ENCODE results near the gene PPP4R1.
"Not testable (repeated sequence)": the region's sequence is repeated elsewhere in the genome, so short reads cannot be mapped to it uniquely, and the experiment has no call there.

The PPP4R1 gene

DNA sequence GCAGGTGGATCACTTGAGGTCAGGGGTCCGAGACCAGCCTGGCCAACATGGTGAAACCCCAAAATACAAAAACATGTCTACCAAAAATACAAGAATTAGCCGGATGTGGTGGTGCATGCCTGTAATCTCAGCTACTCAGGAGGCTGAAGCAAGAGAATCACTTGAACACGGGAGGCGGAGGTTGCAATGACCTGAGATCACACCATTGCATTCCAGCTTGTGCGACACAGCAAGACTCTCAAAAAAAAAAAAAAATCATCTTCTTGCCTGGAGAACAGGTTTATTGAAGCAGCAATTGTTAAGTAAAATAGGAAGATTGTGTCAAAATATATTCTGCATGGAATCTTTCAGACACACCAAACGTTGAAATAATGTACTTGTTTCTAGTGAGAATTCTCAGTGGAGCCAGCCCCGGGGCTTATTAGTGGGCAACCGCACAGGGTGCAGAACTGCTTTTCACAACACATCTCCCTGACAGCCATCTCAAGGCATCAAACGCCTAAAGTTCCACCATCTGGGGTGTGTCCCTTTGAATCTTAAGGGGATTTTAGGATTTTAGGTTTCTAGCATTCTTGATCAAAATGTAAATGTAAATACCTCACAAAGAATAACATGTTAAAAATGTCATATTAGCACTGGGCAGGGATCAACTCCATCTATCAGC is 28.6 kb upstream of the PPP4R1 start:
- Mint-ChIP-seq H3K4me3 (no peak overlapping the region), H3K4me1 (ENCODE audit: low read depth in 2 of 2) (no peaks in the 10 kb centered on the region), H3K9me3 (no peaks in the 10 kb centered on the region), H3K36me3 (ENCODE audit: insufficient read depth) (no peaks in the 10 kb centered on the region), H3K27me3 (peaks cover 0 to 11% of the 10 kb centered on the region in 2 donors), H3K27ac (no peak overlapping the region)
- DNase-seq, result no peak
- ATAC-seq (replicated peaks), result no peak

DNA sequence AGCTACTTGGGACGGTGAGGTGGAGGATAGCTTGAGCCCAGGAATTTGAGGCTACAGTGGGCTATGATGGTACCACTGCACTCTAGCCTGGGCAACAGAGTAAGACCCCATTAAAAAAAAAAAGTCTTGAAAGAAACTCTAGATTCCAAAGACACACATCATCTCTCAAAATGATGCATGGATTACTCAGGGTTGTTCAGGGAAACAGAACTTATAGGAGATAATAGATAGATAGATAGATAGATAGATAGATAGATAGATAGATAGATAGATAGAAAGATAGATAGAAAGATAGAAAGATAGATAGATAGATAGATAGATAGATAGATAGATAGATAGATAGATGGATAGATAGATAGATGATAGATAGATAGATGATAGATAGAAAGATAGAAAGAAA is 26.7 kb upstream of the PPP4R1 start:
- not testable (repeated sequence) for H3K27me3 Mint-ChIP-seq; ATAC-seq (replicated peaks); H3K9me3 Mint-ChIP-seq; H3K4me3 Mint-ChIP-seq; H3K36me3 Mint-ChIP-seq (ENCODE audit: insufficient read depth); DNase-seq; H3K27ac Mint-ChIP-seq; H3K4me1 Mint-ChIP-seq (ENCODE audit: low read depth in 2 of 2)

DNA sequence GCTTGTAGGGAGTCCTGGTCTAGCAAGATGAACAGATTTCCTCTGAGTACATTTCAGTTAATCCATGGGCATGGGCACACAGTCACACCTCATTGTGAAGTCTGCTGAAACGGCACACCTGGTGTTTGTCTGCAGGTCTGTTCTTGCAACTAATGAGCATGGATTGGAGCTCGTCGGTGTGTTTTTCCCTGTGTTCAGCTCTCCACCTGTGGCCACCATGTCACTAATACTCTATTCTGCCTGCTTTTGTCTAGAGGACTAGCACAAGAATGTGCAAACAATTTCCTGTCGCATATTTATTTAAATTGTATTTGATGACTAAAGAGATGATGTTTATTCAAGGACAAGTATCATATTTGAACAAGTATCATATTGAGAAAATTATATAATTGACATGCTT is 24.5 kb upstream of the PPP4R1 start:
- no peak for ATAC-seq (replicated peaks)
- H3K4me1 Mint-ChIP-seq (ENCODE audit: low read depth in 2 of 2), result no peaks in the 10 kb centered on the region
- no peaks in the 10 kb centered on the region for H3K9me3 Mint-ChIP-seq
- DNase-seq, result no peak
- H3K27ac Mint-ChIP-seq, result no peak overlapping the region
- no peaks in the 10 kb centered on the region for H3K36me3 Mint-ChIP-seq (ENCODE audit: insufficient read depth)
- no peak overlapping the region for H3K4me3 Mint-ChIP-seq
- peaks cover 0 to 8% of the 10 kb centered on the region in 2 donors for H3K27me3 Mint-ChIP-seq

DNA sequence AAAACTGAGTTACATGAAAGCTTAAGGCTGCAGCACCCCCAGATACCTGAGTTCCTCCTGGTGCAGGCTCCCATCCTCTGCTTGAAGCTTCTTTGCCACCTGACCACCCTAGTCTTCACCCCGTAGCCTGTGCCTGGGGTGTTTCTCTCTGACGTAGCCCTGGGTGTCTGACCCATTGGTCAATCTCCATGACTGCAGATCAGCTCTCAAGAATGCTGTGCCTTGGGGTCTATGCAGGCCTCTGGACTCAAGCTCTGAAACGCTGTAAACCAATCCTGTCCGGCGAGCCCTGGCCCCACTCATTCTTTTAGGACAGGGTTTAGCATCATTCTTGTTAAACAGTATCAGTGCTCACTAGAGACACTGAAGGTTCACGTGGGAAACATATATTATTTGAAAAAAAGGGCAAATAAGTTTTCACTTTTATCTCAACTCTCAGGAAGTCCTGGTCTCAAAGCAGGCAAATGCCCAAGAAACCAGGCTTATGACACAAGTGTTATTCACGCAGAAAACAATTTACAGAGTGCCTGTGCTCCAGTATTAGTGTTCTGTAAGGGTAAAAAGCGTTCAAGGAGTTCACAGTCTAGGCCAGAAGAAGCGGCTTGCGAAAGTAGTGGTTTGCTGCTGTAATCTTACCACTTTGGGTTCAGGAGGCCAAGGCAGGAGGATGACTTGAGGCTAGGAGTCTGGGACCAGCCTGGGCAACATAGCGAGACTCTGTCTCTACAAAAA is 22.8 kb upstream of the PPP4R1 start:
- Mint-ChIP-seq H3K4me3 (no peak overlapping the region), H3K9me3 (no peaks in the 10 kb centered on the region), H3K4me1 (ENCODE audit: low read depth in 2 of 2) (no peaks in the 10 kb centered on the region), H3K36me3 (ENCODE audit: insufficient read depth) (no peaks in the 10 kb centered on the region), H3K27ac (no peak overlapping the region), H3K27me3 (peaks cover 0 to 8% of the 10 kb centered on the region in 2 donors)
- ATAC-seq (replicated peaks) (no peak), DNase-seq (no peak)

DNA sequence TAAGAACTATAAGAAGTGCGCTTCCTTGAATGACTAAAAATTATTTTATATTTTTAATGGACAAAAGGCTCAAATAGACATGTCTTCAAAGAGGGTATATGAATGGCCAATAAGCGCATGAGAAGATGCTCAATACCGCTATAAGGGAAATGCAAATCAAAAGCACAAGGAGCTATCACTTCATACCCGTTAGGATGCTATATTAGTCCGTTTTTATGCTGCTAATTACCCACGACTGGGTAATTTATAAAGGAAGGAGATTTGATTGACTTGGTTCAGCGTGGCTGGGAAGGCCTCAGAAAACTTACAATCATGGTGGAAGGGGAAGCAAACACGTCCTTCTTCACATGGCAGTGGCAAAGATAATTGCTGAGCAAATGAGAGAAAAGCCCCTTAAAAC is 20.5 kb upstream of the PPP4R1 start:
- H3K9me3 Mint-ChIP-seq, result no peaks in the 10 kb centered on the region
- H3K4me3 Mint-ChIP-seq, result no peak overlapping the region
- H3K27me3 Mint-ChIP-seq, result peaks cover 12 to 18% of the 10 kb centered on the region in 2 donors
- no peak for ATAC-seq (replicated peaks)
- H3K27ac Mint-ChIP-seq, result no peak overlapping the region
- no peaks in the 10 kb centered on the region for H3K36me3 Mint-ChIP-seq (ENCODE audit: insufficient read depth)
- DNase-seq, result no peak
- no peaks in the 10 kb centered on the region for H3K4me1 Mint-ChIP-seq (ENCODE audit: low read depth in 2 of 2)

DNA sequence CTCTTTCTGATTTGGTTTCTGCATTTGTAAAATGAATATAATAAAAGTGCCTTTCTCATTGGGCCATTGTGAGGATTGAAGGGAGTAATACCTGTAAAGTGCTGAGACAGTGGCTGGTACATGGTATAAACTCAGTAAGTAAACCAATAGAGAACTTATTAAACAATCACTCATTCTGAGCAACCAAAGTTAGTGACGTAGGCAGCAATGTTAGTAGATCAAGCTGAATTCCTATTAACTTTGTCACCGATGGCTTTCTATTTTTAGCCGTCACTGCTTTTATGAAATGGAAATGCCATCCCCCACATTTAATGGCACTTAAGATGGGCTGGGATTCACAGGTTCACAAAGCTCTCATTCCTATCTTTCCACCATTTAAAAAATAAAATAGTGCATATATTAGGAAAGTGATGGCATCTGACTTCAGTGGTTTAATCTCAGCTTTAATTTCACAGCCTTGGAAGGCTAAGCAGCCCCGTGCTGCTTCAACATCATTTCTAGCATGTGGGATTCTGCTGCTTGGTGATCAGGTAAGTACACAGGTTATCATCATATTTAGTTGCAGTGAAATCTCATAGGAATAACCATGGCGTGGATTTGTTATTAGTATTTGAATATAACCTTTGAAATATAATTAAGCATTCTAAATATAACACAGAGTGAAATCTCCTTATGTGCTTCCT is 17.6 kb upstream of the PPP4R1 start:
- H3K27me3 Mint-ChIP-seq, result peaks cover 15 to 18% of the 10 kb centered on the region in 2 donors
- H3K4me1 Mint-ChIP-seq (ENCODE audit: low read depth in 2 of 2), result no peaks in the 10 kb centered on the region
- ATAC-seq (replicated peaks) (no peak), DNase-seq (no peak)
- H3K4me3 Mint-ChIP-seq, result no peak overlapping the region
- H3K27ac Mint-ChIP-seq, result no peak overlapping the region
- H3K36me3 Mint-ChIP-seq (ENCODE audit: insufficient read depth), result no peaks in the 10 kb centered on the region
- no peaks in the 10 kb centered on the region for H3K9me3 Mint-ChIP-seq

DNA sequence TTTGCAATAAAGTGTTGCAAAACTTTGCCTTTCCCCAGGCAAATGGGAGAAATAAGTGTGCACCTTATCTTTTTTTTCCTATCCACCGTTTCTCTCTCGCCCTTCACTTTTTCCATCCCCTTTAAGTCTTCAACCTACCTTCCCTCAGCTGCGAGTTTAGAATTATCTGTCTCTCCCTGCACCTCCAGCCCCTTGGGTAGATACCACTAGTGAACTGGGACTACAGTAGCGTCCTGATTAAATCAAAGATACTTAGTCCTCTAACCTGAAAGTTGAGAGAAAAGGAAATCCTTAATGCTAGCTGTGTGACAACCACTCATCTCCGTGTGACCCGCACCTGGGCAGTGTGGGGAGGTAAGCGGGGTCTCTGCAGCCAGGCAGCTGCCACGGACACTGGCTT is 16.1 kb upstream of the PPP4R1 start:
- Mint-ChIP-seq H3K27me3 (peaks cover 15 to 28% of the 10 kb centered on the region in 2 donors), H3K36me3 (ENCODE audit: insufficient read depth) (no peaks in the 10 kb centered on the region), H3K9me3 (no peaks in the 10 kb centered on the region), H3K4me3 (no peak overlapping the region), H3K4me1 (ENCODE audit: low read depth in 2 of 2) (no peaks in the 10 kb centered on the region), H3K27ac (no peak overlapping the region)
- ATAC-seq (replicated peaks) (no peak), DNase-seq (no peak)

DNA sequence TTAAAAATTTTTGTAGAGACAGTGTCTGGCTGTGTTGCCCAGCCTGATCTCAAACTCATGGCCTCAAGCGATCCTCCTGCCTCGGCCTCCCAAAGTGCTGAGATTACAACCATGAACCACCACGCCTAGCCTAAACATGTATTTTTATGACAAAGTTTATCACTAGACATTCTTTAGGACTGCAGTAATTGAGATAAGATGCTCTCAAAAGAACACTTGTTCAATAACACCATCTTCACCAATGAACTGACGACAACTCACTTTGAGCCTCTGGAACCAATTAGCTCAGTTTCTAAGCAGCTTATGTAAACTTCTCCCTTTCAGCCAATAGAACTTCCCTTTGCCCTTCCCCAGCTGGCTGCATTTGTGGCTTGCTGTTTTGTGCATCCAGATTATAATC is 15.3 kb upstream of the PPP4R1 start:
- no peaks in the 10 kb centered on the region for H3K36me3 Mint-ChIP-seq (ENCODE audit: insufficient read depth)
- no peaks in the 10 kb centered on the region for H3K4me1 Mint-ChIP-seq (ENCODE audit: low read depth in 2 of 2)
- H3K27me3 Mint-ChIP-seq, result peaks cover 15 to 28% of the 10 kb centered on the region in 2 donors
- H3K27ac Mint-ChIP-seq, result no peak overlapping the region
- DNase-seq (no peak), ATAC-seq (replicated peaks) (no peak)
- no peaks in the 10 kb centered on the region for H3K9me3 Mint-ChIP-seq
- no peak overlapping the region for H3K4me3 Mint-ChIP-seq

DNA sequence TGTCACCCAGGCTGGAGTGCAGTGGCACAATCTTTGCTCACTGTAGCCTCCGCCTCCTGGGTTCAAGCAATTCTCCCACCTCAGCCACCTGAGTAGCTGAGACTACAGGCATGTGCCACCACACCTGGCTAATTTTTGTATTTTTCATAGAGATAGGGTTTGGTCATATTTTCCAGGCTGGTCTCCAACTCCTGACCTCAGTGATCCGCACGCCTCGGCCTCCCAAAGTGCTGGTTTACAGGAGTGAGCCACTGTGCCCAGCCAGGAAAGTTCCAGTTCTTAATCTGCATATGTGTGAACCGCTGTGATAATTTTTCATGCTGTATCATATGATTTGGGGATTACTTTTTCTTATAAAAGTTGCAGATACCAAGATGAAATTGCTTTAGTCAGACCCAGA is 14.6 kb upstream of the PPP4R1 start:
- Mint-ChIP-seq H3K27me3 (peaks cover 15 to 28% of the 10 kb centered on the region in 2 donors), H3K4me1 (ENCODE audit: low read depth in 2 of 2) (no peaks in the 10 kb centered on the region), H3K36me3 (ENCODE audit: insufficient read depth) (no peaks in the 10 kb centered on the region), H3K27ac (no peak overlapping the region), H3K4me3 (no peak overlapping the region), H3K9me3 (no peaks in the 10 kb centered on the region)
- DNase-seq, result no peak
- no peak for ATAC-seq (replicated peaks)

DNA sequence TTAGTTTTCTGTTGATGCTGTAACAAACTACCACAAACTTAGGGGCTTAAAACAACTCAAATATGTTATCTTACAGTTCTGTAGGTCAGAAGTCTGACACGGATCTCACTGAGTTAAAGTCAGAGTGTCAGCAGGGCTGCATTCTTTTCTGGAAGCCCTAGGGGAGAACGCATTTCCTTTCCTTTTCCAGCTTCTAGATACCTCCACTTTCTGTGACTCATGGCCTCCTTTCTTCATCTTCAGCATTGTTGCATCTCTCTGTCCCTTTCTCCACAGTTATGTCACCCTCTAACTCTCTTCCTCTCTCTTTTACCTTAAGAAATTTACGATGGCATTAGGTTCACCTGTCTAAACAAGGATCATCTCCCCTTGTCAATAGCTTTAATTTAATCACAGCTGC is 13.3 kb upstream of the PPP4R1 start:
- Mint-ChIP-seq H3K27me3 (peaks cover 15 to 28% of the 10 kb centered on the region in 2 donors), H3K27ac (no peak overlapping the region), H3K36me3 (ENCODE audit: insufficient read depth) (no peaks in the 10 kb centered on the region), H3K9me3 (no peaks in the 10 kb centered on the region), H3K4me1 (ENCODE audit: low read depth in 2 of 2) (no peaks in the 10 kb centered on the region), H3K4me3 (no peak overlapping the region)
- ATAC-seq (replicated peaks), result no peak
- no peak for DNase-seq

DNA sequence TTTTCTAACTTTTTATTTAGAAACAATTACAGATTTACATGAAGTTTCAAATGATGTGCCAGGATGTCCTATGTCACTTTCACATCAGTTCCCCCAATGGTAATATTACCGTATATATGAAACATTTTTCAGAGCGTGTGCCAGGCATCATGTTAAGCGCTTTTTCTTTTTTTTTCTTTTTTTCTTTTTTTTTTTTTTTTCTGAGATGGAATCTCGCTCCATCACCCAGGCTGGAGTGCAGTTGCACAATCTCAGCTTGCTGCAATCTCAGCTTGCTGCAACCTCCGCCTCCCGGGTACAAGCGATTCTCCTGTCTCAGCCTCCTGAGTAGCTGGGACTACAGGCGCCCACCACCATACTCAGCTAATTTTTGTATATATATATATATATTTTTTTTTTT is 5.6 kb upstream of the PPP4R1 start:
- no peaks in the 10 kb centered on the region for H3K36me3 Mint-ChIP-seq (ENCODE audit: insufficient read depth)
- peaks cover 4 to 11% of the 10 kb centered on the region in 2 donors for H3K4me1 Mint-ChIP-seq (ENCODE audit: low read depth in 2 of 2)
- H3K27me3 Mint-ChIP-seq, result no peaks in the 10 kb centered on the region
- no peaks in the 10 kb centered on the region for H3K9me3 Mint-ChIP-seq
- no peak for ATAC-seq (replicated peaks)
- DNase-seq, result no peak
- no peak overlapping the region for H3K4me3 Mint-ChIP-seq
- peak overlapping the region in 1 of 2 donors; percentile 29 for H3K27ac Mint-ChIP-seq

DNA sequence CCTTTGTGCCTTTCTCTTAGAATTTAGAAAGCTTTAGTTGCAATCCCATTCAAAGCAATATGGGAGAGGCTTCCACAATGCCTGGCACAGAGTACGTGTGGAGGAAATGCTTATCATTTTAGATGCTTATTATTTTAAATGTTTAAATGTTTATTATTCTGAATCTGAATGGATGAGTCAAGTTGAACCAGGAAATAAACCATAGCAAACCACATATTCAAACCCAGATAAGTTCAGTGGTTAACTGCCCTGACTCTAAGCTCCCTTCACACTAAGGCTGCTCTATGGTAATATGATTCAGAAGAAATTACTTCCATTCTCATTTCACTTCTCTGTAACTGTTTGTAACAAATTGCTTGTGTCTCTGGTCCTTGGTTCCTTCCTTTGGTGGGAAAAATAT is 5.2 kb upstream of the PPP4R1 start:
- Mint-ChIP-seq H3K27ac (peak overlapping the region in 1 of 2 donors; percentile 29), H3K4me3 (no peak overlapping the region), H3K27me3 (no peaks in the 10 kb centered on the region), H3K36me3 (ENCODE audit: insufficient read depth) (no peaks in the 10 kb centered on the region), H3K9me3 (no peaks in the 10 kb centered on the region), H3K4me1 (ENCODE audit: low read depth in 2 of 2) (peaks cover 5 to 12% of the 10 kb centered on the region in 2 donors)
- ATAC-seq (replicated peaks) (peak; percentile 35), DNase-seq (no peak)

DNA sequence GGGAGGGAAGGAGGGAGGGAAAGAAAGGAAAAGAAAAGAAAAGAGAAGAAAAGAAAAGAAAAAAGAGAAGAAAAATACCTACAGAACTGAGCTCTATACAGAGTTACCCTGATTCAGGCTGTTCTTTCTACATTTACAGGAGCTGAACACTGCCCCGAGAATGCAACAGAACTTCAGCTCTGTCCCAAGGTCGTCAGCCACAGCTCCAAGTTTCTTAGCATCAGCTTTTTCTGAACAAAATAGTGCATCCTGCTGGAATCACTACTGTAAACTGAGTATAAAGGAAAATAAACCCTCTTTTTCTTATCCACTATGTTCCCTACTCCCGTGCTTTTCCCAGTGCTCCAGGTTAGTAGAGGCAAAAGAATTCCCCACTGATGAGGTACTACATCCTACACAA is 4.7 kb upstream of the PPP4R1 start:
- no peaks in the 10 kb centered on the region for H3K9me3 Mint-ChIP-seq
- no peak for ATAC-seq (replicated peaks)

DNA sequence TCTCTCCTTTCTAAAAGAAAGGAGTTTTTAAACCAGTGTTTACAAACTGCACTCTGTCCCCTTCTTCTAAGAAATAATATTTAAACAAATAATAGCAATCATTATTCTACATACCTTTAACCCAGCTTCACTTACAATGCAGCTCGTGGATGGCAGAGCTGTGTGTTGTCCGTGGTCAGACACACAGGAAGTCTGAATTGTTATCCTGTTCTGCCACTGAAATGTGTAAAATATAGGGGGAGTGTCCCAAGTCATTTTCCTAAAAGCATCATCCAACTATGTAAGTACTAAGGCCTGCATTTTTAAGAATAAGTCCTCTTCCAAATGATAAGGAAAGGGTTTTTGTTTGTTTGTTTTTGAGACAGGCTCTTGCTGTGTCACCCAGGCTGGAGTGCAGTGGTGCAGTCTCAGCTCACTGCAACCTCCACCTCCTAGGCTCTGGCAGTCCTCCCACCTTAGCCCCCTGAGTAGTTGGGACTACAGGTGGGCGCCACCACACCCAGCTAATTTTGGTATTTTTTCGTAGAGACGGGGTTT is 2.7 kb upstream of the PPP4R1 start:
- Mint-ChIP-seq H3K36me3 (ENCODE audit: insufficient read depth) (no peaks in the 10 kb centered on the region), H3K9me3 (no peaks in the 10 kb centered on the region), H3K4me3 (no peak overlapping the region), H3K27ac (no peak overlapping the region), H3K4me1 (ENCODE audit: low read depth in 2 of 2) (peaks cover 17 to 29% of the 10 kb centered on the region in 2 donors), H3K27me3 (no peaks in the 10 kb centered on the region)
- ATAC-seq (replicated peaks) (no peak), DNase-seq (no peak)

More for the DNA sequence above, 4.7 kb upstream of the PPP4R1 start:
- no peak overlapping the region for H3K4me3 Mint-ChIP-seq
- peaks cover 5 to 12% of the 10 kb centered on the region in 2 donors for H3K4me1 Mint-ChIP-seq (ENCODE audit: low read depth in 2 of 2)
- H3K36me3 Mint-ChIP-seq (ENCODE audit: insufficient read depth), result no peaks in the 10 kb centered on the region
- no peak for DNase-seq
- H3K27ac Mint-ChIP-seq, result no peak overlapping the region
- H3K27me3 Mint-ChIP-seq, result no peaks in the 10 kb centered on the region
